Activated CD4-positive, CD25-positive, alpha-beta regulatory T cell treated with anti-CD3 and anti-CD28 coated beads, Interleukin-2, amount 50 U/mL, for 72 hours (primary cell): Measurements from ENCODE around the gene SCEL.
"Not testable (repeated sequence)": the region's sequence is repeated elsewhere in the genome, so short reads cannot be mapped to it uniquely, and the experiment has no call there.

ENCODE experiments used
- DNase-seq: peaks from one replicate; pipeline ENCODE4 v3.0.0; 2021

The SCEL gene, protein sequence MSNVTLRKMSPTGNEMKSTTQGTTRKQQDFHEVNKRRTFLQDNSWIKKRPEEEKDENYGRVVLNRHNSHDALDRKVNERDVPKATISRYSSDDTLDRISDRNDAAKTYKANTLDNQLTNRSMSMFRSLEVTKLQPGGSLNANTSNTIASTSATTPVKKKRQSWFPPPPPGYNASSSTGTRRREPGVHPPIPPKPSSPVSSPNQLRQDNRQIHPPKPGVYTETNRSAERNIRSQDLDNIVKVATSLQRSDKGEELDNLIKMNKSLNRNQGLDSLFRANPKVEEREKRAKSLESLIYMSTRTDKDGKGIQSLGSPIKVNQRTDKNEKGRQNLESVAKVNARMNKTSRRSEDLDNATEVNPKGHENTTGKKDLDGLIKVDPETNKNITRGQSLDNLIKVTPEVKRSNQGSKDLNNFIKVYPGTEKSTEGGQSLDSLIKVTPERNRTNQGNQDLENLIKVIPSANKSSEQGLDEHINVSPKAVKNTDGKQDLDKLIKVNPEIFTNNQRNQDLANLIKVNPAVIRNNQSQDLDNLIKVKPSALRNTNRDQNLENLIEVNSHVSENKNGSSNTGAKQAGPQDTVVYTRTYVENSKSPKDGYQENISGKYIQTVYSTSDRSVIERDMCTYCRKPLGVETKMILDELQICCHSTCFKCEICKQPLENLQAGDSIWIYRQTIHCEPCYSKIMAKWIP

DNA sequence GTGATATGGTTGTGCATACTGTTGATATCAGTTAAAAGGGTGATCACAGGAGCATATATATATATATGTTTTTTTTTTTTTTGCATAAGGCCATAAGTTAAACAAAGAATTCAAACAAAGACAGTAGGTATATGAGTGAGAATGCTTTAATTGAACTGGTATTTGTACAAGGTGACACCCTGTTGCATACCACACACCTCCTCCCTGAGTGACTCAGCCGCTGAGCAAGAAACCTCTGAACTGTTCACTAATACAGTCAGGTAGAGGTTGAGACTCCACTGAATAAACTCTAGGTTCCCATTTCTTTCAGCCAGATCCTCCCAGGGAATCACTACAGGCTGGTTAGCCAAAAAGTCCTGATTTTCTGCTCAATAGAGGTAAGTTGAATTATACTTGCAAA is at the start of gene SCEL:
SCEL (plus strand) TSS at position 259 of the 400 bp plus-strand sequence. CDS start 20,170 bp downstream, outside the sequence.
- DNase-seq = no peak

DNA sequence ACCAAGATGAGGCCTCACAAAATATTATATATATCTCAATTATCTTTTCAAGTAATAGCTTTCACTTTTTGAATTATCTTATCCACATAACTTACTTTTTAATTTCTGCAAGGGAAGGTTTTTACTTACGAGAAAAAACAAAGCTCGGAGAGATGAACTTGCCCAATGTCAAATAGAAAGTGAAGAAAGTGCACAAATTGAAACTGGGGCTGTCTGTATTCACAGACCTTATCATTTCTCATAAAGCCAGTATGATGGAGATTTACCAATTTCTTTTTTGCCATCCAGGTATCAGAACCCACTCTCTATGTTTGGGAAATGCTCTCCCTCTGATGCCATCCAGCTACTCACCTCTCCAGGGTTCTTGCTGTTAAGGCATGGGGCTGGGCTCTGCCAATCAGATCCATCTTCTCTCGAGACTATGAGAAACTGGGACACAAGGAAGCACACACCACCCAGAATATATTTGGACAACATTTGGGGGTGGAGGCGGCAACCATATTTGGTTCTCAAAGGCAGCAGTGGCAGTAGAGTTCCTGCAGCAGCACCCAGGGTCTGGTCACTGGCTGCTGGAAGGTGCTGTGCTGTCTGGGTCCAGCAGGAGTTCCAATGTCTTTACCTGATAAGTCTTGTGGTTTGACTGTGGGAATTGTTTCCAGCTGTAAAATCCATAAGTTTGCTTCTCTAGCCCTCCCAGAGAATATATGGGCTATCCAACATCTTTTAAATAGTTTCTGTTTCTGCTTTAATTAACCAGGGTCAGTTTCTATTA is 45.8 kb upstream of the SCEL start:
- no peak for DNase-seq

DNA sequence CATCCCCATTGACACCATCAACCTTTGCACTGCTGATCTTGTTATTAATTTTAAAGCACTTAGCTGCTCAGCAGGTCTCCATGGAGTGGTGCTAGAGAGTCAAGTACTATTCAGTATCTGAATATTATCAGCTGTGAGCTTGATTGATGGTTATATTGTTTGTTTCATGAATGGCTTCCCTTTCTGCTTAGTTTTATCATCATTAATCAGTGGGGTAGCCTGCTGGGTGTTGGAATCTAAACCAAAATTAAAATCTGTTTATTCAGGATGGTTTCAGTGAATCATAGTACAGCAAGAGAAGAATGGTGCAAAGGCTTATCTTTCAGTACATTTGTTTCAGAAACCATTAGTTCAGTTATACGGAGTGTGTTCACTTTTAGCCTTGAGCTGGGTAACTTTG is 42.5 kb upstream of the SCEL start:
- DNase-seq = no peak

DNA sequence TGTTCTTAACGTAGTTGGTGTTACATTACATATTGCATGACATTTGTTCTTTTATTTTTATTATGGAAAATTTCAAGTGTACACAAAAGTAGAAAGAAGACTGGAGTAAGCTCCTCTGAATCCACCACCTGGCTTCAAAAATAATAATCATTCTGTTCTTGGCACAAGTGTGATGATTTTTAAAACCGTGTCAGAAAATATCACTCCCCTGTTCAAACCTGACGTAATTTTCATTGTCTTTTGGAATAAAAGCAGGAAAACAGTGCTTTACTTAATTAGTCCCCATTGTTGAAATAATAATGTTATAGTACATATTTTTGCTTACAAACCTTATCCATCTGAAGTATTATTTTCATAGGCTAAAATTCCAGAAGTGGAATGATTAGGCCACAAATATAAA is 41.3 kb upstream of the SCEL start:
- DNase-seq = no peak

DNA sequence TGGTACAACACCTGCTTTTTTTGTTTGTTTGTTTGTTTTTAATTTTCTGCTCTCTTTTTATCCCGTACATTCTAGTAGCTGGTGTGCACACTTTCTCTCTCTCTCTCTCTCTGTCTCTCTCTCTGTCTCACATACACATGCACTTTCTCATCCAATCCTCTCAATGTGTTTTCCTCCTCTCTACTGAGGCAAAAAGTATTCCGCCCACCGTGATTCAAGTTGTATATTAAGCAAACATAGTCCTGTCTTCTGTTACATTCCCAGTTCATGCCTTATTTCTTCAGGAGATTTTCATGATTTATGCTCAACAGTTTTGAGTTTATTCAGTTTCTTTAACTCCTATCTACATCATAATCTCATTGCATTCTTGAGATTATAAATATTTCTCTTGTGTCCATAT is 38.2 kb upstream of the SCEL start:
- no peak for DNase-seq

DNA sequence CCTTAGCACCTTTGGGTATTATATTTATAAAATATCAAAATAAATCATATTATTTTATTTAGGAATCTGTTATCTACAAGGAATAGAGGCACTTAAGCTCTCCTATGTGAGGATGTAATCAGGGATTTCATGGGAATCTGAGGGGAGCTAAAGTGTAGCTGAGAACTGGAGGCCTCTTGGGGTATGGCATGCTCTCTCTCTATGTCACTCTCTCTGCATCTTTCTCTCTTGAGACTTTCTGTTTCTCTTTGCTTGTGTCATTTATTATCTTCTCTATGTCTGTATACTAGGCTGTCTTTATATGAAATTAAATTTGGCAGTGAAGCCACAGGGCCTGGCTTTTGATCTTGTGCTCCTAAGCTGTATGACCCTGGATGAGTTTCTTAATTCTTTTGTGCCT is 37.7 kb upstream of the SCEL start:
- DNase-seq = no peak

DNA sequence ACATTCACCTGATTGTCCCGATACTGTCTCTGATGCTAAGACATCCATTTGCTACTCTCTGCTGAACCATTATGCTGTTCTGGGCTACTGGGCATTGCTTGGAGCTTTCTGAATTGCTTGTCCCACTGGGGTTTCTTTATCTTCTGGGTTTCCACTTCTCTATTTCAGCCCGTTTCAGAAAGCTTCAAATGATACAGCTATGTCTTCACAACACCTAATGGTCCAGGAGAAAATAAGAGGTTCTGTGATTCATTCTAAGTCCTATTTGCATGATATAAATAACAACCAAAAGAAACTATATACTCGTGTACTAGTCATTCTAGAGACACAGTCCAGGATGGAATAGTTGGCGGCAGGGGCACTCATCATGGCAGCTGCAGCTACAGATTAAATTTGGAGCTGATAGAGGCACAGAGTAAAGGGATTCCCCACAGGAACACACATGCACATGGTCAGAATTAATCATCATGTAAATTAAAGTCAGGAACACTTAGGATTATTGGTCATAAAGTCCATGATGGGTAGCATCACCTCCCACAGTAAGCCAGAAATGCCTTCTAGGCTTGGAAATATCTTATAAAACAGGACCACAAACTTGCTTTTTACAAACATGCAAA is 33.3 kb upstream of the SCEL start:
- no peak for DNase-seq

DNA sequence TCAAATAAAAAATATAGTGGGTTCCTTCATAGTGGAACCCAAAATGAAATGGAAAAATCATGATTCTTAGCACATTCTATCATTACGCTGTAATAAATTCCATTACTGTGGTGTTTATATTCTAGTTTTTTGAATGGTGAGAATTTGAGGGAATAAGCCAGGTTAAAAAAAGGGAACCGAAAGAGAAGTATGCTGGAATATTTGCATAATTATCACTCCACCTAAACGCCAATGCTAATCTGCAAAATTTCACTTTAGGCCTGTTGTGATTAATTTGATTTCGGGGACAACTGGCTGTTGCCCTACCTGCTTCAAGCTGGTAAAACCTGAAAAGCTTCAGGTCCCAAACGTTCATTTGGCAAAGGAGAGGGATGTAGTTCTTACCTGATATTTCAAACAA is 32.1 kb upstream of the SCEL start:
- no peak for DNase-seq

DNA sequence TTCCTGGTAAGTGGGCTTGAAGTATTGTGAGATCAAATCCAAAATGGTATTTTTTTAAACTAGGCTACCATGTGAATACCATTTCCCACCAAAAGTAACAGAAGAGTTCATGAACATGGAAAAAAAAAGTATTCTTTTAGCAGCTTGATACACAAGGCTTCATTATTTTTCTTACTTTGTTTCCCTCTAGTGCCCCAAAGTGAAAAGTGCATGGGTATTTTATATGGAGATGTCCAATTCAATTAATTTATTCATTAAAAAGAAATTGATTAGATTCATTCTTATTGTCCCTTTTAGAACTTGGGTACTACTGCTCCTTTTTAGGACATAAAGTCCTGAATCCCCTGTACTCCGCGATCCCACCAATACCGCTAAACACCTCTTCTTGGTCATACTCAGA is 28.6 kb upstream of the SCEL start:
- DNase-seq = no peak

DNA sequence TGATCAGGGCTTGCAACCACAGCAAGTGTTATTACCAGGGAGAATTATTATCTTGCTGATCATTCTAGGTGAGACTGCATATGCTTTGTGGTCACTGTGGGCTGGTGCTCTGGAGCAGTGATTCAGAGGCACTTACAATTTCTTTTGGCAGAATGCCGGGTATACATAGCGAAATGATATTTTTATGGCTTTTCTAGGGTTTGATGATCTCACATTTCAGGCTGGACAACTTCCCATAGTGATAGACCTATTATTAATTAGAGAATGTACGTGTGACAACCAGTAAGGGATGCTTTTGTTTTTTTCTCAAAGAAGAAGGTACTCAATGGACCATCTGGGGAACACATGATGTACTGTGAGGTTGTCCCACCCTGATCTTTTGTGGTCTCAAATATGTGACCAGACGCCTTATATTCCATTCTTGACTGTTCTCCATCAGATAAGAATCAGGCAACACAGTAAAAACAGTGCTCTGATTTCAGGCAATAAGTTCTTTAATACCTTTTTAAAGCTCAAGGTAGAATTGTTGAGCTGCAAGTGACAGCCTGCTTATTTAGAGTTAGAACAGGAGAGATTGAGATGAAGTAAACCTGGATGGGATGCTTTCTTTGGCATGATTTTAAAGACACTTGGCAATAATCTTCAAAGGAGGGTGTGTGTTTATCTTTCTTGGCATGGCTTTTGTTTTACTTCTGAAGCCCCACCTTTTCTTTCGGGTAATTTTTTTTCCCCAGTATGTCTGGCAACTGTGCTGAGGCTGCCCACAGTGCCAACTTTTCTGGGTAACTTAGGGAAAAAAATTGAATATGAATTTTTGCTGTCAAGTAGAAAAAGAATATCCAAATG is 27.4 kb upstream of the SCEL start:
- DNase-seq = no peak

DNA sequence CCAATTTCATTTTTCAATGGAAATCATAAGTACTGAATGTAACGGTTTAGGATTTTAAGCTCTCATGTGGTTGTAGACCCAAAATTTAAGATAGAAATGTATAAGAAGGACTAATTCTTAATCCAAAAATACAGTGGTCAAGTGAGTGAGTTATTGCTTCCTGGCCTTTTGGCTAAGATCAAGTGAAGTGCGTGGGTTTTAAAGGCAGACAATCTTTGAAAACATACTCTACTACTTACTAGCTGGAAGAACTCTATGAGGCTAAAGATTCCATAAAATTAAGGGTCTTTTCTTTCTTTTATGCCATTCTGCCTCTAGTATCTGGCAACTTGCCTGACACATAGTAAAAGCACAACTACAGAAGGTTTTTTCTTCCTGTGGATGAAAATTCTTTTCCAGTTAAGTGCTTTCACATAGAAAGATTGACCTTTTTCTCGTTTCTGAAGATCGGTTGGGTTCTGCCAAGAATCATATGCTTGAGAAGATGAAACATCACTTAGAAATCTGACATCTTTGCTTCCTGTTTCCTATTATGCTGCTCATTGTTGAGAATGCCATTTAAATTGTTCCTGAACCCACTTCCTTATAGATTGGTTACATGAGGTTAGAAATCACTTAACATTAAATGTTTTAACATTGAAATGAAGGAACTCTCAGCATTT is 26.4 kb upstream of the SCEL start:
- DNase-seq = no peak

DNA sequence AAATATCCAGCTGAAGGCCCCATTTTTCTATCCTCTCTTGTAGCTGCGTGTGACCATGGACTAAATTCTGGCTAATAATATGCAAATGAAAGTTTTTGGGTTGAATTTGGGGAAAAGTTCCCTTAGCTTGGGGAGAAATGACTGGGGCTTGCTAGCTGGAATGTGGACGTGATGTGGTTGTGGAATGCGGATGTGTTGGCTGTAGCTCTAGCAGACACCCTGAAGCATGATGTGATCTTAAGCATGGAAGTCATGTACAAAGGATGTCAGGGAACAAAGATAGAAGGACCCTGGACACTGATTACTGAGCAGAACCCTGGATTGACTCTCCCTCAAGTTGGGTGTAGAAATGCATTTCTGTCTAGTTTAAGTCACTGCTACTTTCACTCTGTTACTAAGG is 25.4 kb upstream of the SCEL start:
- DNase-seq = no peak

DNA sequence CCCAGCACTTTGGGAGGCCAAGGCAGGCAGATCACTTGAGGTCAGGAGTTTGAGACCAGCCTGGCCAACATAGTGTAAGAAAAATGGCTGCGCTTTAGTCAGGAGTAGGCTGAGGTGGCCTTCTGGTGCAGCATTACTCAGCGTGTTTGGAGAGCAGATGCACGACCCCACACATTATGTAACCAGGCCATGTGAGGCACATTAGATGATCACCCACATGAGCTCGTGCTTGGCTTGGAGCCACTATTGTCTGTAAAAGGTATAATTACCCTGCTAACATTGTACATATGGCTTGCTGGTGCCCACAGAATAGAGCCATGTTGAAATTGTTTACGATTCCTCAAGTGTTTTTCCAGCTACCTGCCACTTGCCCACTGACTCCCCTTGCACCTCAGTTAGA is 24.0 kb upstream of the SCEL start:
- no peak for DNase-seq

DNA sequence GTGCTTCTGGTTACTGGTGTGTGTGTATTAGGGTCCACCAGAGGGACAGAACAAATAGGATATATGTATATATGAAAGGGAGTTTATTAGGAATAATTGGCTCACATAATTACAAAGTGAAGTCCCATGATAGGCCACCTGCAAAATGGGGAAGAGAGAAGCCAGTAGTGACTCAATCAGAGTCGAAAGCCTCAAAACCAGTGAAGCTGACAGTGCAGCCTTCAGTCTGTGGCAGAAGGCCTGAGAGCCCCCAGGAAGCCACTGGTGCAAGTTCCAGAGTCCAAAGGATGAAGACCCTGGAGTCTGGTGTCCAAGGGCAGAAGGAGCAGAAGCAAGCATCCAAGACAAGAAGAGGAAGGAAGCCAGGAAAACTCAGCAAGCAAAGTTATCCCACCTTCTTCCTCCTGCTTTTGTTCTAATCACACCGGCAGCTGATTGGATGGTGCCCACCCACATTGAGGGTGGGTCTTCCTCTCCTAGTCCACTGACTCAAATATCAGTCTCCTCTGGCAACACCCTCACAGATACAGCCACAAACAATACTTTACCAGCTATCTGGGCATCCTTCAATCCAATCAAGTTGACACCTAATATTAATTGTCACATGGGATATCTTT is 21.7 kb upstream of the SCEL start:
- DNase-seq = no peak

DNA sequence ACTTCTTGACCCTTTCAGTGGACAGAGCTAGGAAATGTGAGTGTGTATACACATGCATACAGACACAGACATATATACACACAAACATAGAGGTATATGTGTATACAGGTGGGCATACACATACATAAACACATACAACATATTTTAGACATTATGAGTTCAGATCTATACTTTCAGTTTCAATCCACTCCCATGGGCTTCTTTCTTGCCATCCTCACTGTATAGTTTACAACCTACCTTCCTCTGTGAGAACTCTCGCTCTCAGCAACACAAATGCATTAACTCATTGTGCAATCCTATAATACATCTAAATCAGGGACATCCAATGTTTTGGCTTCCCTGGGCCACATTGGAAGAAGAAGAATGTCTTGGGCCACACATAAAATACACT is 21.2 kb upstream of the SCEL start:
- no peak for DNase-seq

DNA sequence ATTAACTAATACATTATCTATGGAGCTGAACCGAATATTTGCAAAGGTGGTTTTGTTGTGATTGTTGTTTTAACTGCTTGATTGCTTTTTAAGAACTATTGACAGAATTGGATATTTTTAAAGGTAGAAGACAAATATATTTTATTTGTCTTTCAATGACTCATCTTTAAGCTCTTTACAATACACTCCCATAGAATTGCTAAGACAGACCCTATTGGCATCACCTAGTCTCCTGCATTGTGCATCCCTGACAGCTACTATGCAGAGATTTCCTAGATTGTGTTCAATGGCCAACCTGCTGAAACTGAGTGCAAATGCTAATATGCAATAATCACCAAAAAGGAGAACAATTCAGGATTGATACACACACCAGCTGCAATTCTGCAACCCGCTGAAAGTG is 19.7 kb upstream of the SCEL start:
- no peak for DNase-seq

DNA sequence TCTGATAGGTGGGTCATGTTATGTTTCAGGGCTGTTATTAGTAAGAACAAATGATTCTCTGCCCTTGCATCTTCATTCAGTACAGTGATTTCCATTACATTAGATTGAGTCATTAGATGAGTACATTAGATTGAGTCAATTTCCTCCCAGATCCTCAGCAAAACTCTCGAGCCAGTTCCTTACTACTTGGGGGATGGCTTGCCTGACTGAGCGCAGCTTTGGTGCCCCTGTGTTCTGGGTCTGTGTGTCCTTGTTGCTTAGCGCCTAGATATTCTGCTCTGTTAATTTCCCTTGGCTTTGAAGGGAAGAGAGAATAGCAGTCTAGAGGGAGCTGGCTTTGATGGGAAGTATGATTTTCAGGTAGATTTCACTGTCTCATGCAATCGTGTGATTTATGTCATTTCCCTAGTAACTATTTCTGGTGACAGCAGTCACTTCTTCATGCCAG is 19.1 kb upstream of the SCEL start:
- no peak for DNase-seq

DNA sequence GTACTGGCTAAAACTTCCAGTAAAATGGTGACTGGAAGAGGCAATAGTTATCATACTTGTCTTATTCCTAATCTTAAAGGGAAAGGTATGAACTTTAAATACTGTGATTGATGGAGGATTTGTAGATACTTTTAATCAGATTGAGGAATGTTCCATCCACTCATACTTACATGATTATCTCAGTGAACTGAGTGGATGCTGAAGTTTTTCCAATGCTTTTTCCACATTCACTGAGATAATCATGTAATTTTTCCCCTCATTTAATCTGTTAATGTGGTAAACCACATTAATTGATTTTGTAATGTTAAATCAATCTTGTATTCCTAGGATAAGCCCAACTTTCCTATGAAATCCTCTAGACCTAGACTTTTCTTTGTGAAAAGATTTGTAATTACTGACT is 17.2 kb upstream of the SCEL start:
- DNase-seq = no peak

DNA sequence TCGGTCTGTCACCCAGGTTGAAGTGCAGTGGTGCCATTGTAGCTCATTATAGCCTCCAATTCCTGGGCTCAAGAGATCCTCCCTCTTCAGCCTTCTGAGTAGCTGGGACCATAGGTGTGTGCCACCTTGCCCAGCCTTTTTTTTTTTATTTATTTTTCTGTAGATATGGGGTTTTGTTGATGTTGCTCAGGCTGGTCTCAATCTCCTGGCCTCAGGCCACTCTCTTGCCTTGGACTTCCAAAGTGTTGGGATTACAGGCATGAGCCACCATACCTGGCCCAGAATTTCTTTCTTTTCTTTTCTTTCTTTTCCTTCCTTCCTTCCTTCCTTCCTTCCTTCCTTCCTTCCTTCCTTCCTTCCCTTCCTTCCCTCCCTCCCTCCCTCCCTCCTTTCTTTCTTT is 16.1 kb upstream of the SCEL start:
- DNase-seq = not testable (repeated sequence)

DNA sequence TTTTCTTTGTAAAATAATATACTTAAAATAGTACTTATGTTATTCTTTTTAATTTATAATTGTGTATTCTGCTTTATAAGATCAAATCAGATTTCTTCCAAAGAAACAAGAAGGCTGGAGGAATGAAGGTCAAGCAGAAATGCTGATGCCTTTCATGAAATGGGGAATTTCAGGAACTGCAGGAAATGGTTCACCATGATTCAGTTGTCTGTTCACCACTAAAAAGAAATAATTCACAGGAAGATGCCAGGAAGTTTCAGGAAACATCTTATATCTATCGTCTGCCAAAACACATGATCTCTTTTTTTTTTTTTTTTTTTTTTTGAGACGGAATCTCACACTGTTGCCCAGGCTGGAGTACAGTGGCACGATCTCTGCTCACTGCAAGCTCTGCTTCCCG is 15.7 kb upstream of the SCEL start:
- no peak for DNase-seq

DNA sequence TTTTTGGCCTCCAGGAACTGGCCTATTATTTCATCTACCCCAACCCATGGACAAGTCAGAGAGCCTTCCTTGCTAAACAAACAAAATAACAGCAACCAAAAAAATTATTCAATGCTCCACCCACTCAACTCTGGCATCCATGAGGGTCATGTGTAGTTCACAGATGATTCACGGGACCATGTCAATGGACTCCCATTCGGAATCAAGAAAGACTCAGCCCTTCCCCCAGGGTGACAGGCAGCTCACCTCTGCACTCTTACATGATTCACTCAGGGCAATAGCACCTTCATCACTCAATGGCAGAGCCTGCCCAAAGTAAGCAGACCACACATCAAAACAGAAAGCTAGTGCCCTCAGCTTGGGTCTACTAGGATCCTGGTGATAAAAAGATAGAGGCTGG is 14.3 kb upstream of the SCEL start:
- no peak for DNase-seq
